Measurements from ENCODE around the gene KRTAP11-1.

The KRTAP11-1 gene

DNA sequence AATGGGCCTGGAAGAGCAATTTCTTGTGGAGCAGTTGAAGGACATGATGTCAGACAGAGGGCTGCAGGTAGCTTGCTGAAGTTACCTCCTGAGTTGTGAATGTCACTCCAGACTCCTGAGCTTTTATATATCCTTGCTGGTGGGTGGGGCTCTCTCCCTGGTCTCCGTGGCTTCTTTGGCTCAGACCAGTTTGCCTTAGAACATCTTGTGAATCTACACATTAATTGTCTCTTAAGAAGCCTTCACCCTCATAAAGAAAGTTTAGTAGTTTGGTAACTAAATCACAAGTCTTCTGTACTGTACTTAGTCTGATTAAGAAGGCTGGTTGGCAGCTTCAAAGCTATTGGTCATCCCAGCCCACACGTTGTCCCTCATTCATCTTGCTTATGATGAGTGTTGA lies at the start of gene KRTAP11-1:
Gene KRTAP11-1, minus strand, starts transcription at position 101 of the 400 bp plus-strand sequence. Its CDS starts 56 bp downstream, at position 45.
- DNase-seq (ENCODE audit: low read depth): no peak

GRCh38 chr21:30924146-30924700 lies 42.8 kb upstream of the KRTAP11-1 start:
- H3K4me3 ChIP-seq (ENCODE audit: low read depth, low read length): no peak overlapping the region
- no peak for DNase-seq (ENCODE audit: low read depth)

More for the DNA sequence above, at the start of gene KRTAP11-1:
- no peak within 1 kb of the TSS for H3K4me3 ChIP-seq (ENCODE audit: low read depth, low read length)

DNA sequence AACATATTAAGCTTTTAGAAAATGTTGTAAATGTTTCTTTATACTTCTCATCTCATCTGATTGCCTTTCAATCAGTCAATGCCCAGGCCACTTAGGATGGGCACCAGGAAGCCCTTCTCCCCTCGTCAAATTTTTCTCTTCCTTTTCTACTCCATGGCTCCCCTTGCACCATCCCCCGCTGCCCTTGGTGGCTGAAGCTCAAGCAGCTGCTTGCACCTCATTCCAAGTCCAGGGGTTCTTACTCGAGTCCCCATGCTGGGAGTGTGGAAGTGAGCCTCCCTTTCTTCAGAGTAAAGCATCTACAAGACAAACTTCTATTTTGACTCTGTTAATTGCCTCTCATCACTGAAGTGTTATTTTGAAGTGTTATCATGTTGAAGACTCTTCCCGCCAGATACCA lies 39.7 kb upstream of the KRTAP11-1 start:
- DNase-seq (ENCODE audit: low read depth): no peak
- no peak overlapping the region for H3K4me3 ChIP-seq (ENCODE audit: low read depth, low read length)

DNA sequence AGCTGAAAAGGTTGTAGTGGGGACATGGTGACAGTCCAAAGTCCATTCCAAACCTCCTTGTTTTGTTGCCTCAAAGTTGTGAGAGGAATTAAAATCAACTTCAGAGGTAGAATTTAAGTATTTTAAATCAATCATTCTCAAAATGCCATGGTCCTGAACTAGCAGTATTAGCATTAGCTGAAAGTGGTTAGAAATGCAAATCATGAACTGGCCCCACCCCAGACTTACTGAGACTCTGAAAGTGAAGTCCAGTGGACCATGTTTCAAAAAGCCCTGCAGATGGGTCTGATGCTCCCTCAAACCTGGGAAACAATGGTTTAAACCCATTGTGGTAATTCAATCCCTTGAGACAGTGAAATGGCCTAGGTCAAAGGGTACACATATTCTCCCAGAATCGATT lies 36.2 kb upstream of the KRTAP11-1 start:
- no peak overlapping the region for H3K4me3 ChIP-seq (ENCODE audit: low read depth, low read length)
- DNase-seq (ENCODE audit: low read depth): no peak

GRCh38 chr21:30900881-30901280 lies 19.5 kb upstream of the KRTAP11-1 start:
- no peak for DNase-seq (ENCODE audit: low read depth)
- H3K4me3 ChIP-seq (ENCODE audit: low read depth, low read length): no peak overlapping the region

GRCh38 chr21:30882866-30883597 lies 1.7 kb upstream of the KRTAP11-1 start:
- H3K4me3 ChIP-seq (ENCODE audit: low read depth, low read length): no peak overlapping the region
- DNase-seq (ENCODE audit: low read depth): no peak

GRCh38 chr21:30880914-30881313 lies 466 bp downstream of the KRTAP11-1 start:
- no peak for DNase-seq (ENCODE audit: low read depth)
- no peak overlapping the region for H3K4me3 ChIP-seq (ENCODE audit: low read depth, low read length)

GRCh38 chr21:30874526-30874925 lies 6.9 kb downstream of the KRTAP11-1 start:
- H3K4me3 ChIP-seq (ENCODE audit: low read depth, low read length): no peak overlapping the region
- DNase-seq (ENCODE audit: low read depth): no peak

GRCh38 chr21:30847627-30848500 lies 33.5 kb downstream of the KRTAP11-1 start:
- no peak overlapping the region for H3K4me3 ChIP-seq (ENCODE audit: low read depth, low read length)
- DNase-seq (ENCODE audit: low read depth): no peak

- no peak overlapping the region for H3K4me3 ChIP-seq (ENCODE audit: low read depth, low read length)
- DNase-seq (ENCODE audit: low read depth): no peak
These were observed 38.4 kb downstream of the KRTAP11-1 start for GRCh38 chr21:30842990-30843389.

GRCh38 chr21:30839304-30839703 lies 42.1 kb downstream of the KRTAP11-1 start:
- DNase-seq (ENCODE audit: low read depth): no peak
- H3K4me3 ChIP-seq (ENCODE audit: low read depth, low read length): no peak overlapping the region

DNA sequence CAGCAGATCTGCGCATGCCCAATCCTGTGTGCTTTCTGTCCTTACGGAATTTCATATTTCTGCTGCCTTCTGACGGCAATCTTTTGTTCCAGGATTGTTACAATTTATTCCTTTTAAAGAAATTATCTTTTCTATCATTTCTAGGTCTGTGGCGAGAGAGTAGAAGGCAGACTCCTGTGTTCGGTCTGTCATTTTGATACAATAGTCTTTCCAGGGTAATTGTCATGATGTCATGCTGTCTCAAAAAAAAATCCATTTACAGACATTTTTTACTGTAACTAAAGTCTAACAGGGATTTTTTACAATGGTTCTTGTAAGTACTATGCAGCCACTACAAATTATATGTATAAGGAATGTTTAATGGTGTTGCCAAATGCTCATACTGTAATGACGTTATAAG lies 42.8 kb downstream of the KRTAP11-1 start:
- no peak overlapping the region for H3K4me3 ChIP-seq (ENCODE audit: low read depth, low read length)
- DNase-seq (ENCODE audit: low read depth): no peak

DNA sequence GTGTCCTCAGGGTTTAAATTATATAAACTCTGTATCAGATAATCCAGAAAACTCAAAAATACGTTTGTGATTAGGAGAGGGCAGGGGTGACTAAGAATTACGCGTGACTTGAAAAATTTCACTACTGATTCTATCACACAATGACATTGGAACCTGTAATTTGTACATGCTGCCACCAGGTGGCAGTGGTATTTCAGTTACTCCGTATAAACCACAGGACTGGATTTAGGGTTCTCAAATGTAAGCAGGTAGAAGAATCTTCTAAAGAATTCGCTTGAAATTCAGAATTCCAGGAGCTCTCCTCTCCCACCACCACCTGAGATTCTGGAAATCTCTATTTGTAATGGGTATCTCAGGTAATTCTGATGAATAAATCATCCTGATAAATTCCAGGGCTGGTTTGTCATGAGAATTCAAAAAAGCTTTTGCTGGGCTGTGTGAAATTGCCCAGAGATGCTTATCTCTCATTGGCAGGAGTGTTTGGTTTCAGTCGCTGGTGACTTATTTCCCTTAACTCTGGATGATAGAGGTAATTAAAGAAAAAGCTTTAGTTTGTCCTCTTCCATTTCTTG lies 50.1 kb downstream of the KRTAP11-1 start:
- no peak for DNase-seq (ENCODE audit: low read depth)
- H3K4me3 ChIP-seq (ENCODE audit: low read depth, low read length): no peak overlapping the region
